Suppressor macrophage (primary cell): Measurements from ENCODE around the gene MED6.
A peak's percentile ranks its signal among the peaks of the same experiment; 100 is the strongest.

ENCODE experiments used
- DNase-seq, 4 experiments: peaks; one replicate each; pipeline ENCODE4 v3.0.0-alpha.2; 2020 to 2022

The MED6 gene

DNA sequence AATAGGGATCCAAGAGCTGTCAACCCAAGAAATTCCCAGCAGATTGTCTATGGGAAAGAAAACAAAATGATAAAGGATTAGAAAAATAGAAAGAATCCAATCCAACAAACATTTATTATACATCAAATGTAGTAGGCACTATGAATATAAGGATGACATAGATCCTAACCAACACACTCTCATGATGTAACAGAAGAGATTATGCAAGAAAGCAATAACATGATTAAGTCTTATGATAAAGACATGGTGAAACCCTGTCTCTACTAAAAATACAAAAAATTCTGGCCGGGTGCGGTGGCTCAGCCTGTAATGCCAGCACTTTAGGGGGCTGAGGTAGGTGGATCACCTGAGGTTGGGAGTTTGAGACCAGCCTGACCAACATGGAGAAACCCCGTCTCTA lies 2.7 kb downstream of the MED6 start:
- DNase-seq, result peak in 2 of 4 experiments; percentile 32 to 44

DNA sequence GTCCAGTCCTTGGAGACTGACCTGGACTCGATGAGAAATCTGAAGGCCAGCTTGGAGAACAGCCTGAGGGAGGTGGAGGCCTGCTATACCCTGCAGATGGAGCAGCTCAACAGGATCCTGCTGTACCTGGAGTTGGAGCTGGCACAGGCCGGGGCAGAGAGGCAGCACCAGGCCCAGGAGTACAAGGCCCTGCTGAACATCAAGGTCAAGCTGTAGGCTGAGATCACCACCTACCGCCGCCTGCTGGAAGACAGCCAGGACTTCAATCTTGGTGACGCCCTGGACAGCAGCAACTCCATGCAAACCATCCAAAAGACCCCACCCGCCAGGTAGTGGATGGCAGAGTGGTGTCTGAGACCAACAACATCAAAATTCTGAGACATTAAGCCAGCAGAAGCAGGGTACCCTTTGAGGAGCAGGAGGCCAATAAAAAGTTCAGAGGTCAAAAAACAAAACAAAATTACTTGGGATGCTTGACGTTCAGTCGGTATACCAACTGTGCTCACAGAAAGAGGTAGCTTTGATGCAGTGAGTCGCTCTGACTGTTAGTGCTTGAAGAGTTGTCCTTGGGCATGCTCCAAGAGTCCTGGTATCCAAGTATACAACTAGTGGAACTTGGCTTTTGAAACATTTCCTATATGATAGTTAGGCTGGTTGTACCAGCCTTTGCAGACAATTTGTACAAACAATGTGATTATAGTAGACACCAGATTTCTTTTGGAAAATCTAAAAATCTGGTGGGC lies 4.8 kb downstream of the MED6 start:
- DNase-seq, result no peak

DNA sequence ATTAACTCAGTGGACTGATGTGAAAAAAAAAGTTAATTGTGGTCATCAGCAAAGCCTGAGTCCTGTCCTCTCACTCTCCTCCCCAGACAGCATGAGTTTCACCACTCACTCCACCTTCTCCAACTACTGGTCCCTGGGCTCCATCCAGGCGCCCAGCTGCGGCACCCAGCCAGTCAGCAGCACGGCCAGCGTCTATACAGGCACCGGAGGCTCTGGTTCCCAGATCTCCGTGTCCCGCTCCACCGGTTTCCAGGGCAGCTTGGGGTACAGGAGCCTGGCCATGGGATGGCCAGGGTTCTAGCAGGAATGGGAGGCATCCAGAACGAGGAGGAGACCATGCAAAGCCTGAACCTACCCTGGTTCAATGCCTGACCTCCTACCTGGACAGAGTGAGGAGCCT lies 6.0 kb downstream of the MED6 start:
- DNase-seq, result no peak

DNA sequence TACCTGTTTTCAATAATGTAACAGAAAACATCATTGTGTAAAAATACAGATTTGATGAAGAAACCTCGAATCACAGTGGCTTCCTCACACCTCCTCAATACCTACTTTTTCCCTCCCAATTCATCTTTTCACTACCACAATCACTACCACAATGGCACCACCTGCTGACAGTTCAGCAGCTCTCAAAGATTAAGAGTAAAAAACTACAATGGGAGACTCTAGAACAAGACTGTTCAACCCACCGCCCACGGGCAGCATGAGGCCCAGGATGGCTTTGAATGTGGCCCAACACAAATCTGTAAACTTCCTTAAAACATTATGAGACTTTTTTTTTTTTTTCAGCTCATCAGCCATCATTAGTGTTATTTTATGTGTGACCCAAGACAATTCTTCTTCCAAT lies 15.2 kb downstream of the MED6 start:
- peak; percentile 62 to 85 (median 72) for DNase-seq

DNA sequence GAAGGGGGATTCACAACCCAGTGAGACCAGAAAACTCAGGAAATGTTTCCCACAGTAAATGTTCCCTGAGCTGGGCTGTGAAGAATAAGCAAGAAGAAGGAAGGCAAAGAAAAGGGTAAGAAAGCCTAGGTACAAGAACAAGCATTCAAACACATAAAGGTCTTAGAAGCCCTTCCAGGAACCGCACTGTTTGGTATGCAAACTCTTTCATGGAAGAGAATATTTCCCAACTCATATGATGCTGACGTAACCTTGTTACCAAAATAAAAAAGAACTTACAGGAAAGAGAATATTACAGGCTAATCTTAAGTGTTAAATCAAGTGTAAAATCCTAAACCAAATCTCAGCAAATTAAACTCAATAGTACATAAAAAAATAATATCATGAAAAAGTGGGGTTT lies 23.6 kb downstream of the MED6 start:
- DNase-seq, result no peak

DNA sequence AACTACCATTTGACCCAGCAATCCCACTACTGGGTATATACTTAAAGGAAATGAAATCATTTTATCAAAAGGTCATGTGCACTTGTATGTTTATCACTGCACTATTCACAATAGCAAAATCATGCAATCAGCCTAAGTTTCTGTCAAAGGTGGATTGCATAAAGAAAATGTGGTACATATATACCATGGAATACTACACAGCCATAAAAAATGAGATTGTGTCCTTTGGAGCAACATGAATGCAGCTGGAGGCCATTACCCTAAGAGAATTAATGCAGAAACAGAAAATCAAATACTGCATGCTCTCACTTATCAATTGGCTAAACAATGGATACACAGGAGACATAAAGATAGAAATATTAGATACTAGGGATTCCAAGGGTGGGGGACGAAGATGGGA lies 27.4 kb downstream of the MED6 start:
- DNase-seq, result no peak

DNA sequence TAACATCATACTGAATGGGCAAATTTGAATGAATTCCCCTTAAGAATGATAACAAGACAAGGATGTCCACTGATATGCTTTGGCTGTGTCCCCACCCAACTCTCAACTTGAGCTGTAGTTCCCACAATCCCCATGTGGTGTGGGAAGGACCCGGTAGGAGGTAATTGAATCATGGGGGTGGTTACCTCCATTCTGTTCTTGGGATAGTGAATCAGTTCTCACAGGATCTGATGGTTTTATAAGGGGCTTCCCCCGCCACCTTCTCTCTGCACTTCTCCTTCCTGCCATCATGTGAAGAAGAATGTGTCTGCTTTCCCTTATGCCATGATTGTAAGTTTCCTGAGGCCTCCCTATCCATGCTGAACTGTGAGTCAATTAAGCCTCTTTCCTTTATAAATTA lies 29.3 kb downstream of the MED6 start:
- no peak for DNase-seq

DNA sequence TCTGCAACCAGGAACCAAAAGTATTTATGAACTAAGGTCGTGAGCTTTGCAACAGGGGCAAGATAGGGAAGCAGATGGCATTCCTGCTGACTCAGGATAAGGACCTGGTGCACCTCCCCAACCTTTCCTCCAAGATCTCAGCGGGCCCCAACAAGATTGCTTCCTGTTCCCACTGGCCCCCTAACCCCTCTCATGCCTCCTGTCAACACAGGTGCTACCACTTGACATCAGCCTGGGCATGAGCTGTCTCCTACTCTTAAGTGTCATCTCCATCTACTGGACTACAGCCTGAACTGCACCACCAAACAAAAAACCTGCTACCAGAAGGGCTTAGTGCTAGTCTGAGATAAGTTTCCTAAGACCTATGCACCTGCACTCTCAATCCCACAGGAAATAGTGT lies 32.7 kb downstream of the MED6 start:
- DNase-seq, result peak; percentile 10 to 29 (median 15)

DNA sequence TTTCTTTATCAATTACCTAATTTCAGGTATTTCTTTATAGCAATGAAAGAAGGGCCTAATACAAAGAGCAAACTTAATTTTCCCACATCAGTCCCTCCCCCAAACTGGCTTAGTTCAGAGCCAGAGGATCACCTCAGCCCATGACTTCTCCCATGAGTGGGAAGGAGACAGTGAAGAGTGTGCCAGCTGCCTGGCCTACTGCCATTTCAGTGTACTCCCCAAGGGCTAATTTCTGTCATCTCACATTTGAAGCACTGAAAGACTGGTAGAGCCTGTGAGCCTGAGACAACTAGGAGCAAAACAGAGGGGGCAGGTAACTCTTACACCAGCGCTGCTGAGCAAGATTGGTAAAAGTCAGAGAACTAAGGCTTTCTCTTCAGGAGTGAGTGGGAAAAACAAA lies 36.6 kb downstream of the MED6 start:
- DNase-seq, result no peak

DNA sequence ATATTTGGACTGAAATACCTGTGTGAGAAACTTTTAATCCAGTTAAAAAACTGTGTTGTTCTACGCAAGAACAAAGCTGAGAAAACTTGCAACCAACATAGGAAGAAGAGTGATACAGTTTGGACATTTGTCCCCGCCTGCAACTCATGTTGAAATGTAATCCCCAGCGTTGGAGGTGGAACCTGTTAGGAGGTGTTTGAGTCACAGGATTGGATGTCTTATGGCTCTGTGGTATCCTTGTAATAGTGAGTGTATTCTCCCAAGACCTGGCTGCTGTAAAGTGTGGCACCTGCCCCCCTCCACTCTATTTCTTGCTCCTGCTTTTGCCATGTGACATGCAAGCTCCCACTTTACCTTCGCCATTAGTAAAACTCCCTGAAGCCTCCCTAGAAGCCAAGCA lies 37.0 kb downstream of the MED6 start:
- no peak for DNase-seq

DNA sequence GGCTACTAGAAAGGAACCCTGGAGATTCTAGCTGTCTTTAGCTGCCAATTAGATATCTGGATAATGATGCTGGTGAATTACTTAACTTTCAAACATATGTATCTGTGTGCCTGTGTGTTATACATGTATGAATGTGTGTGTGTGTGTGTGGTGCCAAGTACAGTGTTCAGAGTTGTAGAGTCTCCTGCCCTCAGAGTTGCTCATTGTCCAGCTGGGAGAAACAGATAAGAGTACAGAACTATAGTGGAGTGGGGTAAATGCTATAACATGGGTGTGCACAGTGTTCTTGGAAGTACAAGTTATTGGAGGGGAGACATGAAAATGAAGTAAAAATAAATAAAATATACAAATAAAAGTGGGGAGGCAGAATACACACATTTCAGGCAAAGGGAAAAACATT lies 42.1 kb downstream of the MED6 start:
- no peak for DNase-seq

DNA sequence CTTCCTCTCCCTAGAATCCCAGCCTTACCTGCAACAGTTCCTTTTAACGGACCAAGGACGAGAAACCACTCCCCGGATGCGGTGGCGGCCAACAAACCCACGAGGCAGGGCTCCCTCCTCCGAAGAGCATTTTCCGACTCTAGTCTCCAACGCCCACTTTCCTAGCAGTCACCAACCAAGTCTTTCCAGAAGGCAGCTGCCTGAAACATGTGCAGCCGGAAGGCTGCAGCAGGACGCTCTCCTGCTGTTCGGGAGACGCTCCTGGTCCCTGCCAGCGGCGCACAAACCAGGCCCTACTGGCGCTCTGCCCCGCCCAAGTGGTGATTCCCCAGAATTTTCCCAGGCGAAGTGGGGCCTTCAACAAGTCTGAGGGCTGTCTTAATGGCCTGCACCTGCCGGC lies 44.6 kb downstream of the MED6 start:
- DNase-seq, result no peak

DNA sequence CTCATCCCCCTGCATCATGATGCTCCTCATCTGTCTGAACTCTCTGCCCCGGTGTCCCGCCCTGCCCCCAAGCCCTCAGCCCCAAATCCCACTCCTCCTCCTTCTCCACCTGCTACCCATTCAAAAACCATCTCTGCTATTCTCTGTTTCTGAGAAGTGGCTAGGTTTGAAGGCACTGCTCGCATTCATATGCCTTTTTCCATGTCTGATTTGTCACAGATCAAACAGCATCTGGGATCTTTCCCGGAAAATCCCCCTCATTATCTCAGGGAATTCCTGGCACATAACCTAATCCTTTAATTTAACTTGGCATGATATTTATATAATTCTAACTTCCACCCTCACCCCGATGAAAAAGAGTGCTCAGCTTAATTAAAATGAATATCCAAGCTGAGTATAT lies 62.4 kb downstream of the MED6 start:
- no peak for DNase-seq

DNA sequence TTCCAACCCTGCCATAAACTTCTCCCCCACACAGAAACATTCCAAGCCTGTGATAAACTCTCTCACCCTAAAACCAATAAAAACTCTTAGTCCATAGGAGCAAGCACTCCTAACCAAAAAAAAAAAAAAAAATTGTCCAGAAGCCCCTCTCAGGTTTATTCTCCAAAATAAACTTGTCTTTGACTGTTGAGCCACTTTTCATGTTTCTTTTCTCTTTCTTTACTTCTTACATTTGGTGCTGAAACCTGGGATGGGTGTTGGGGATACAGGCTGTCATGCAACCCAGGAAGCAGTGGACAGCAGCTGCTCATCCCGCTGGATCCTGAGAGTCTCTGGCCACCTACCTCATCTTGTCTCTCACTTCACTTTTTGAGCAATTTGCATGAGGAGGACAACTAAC lies 63.6 kb downstream of the MED6 start:
- no peak for DNase-seq

DNA sequence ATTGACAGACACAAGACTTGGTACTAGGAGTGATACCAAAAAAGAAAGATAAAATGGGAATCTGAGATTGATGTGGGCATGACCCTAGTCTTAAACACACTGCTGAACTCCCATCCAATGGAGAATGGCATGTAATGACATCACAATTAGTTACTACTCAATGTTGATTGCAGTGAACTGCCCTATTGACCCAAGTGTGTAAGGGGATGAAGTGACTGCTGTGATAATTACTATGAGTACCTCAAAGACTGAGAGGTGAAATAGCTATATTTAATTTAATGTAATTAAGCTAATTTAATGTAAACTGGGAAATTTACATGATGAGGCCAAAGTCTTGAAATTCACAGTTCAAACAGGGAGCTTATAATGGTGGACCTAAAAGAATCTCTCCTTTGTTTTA lies 65.6 kb downstream of the MED6 start, which contains the start of gene ADAM20:
Gene ADAM20 (minus strand): TSS at position 101 of the 400 bp plus-strand sequence. CDS start 10,247 bp downstream, outside the sequence.
- no peak for DNase-seq
